HEK293 (cell line): ENCODE data around the gene PCBP1.
"Not testable (repeated sequence)": the region's sequence is repeated elsewhere in the genome, so short reads cannot be mapped to it uniquely, and the experiment has no call there.

Experiments
- CTCF ChIA-PET: fragments of 350-600 bp; formaldehyde crosslinking; extraction: SDS; loops from one replicate; lab custom pipeline; 2021; ENCODE audit warnings: antibody characterized with exemption; lab: Yijun Ruan, JAX
- POLR2A ChIA-PET: fragments of 300-600 bp; formaldehyde crosslinking; extraction: SDS; loops from one replicate; lab custom pipeline; 2020; ENCODE audit warnings: antibody characterized with exemption, inconsistent platforms; lab: Yijun Ruan, JAX
- H3K27ac ChIP-seq: fragments of 200-500 bp; sonication (Bioruptor generic); 2 replicates; pipeline ENCODE4 v1.5.1; 2014; ENCODE audit warnings: low read depth, low read length, control low read depth, inconsistent platforms; ENCODE audit errors: extremely low read depth
- H3K36me3 ChIP-seq, 2 experiments: fragments of 200-500 bp in 1 of 2; sonication (Bioruptor generic) in 1 of 2; 1 replicate in 1 of 2; 2 replicates in 1 of 2; pipeline ENCODE4 v1.5.1; 2014 to 2017; ENCODE audit warnings: inconsistent platforms in 2 of 2, low read length in 2 of 2; ENCODE audit not compliant: control insufficient read depth in 2 of 2, insufficient read depth in 1 of 2
- H3K4me1 ChIP-seq: fragments of 200-500 bp; sonication (Bioruptor generic); 2 replicates; pipeline ENCODE4 v1.5.1; 2014; ENCODE audit warnings: mild to moderate bottlenecking, low read length, inconsistent platforms; ENCODE audit not compliant: control insufficient read depth, insufficient read depth
- H3K4me3 ChIP-seq: 2 replicates; pipeline ENCODE4 v1.5.1; 2011; ENCODE audit warnings: low read depth, mild to moderate bottlenecking, control low read depth, low read length, moderate library complexity
- H3K9me3 ChIP-seq: fragments of 200-500 bp; sonication (Bioruptor generic); 2 replicates; pipeline ENCODE4 v1.5.1; 2014; ENCODE audit warnings: low read depth, low read length, inconsistent platforms; ENCODE audit not compliant: control insufficient read depth, insufficient read depth
- GLI4 ChIP-seq: fragments of 450-650 bp; formaldehyde crosslinking; IDR thresholded peaks from 2 replicates; pipeline ENCODE4 v1.5.1; 2016; ENCODE audit warnings: missing biosample characterization, missing genetic modification characterization
- OVOL3 ChIP-seq: fragments of 450-650 bp; formaldehyde crosslinking; IDR thresholded peaks from 2 replicates; pipeline ENCODE4 v1.5.1; 2016; ENCODE audit warnings: missing biosample characterization, missing genetic modification characterization
- PRDM10 ChIP-seq: fragments of 450-650 bp; formaldehyde crosslinking; IDR thresholded peaks from 2 replicates; pipeline ENCODE4 v1.5.1; 2016; ENCODE audit warnings: missing biosample characterization, missing genetic modification characterization
- SCRT2 ChIP-seq: fragments of 450-650 bp; formaldehyde crosslinking; IDR thresholded peaks from 2 replicates; pipeline ENCODE4 v1.5.1; 2016; ENCODE audit warnings: missing biosample characterization, missing genetic modification characterization
- ZBTB17 ChIP-seq: fragments of 450-650 bp; formaldehyde crosslinking; IDR thresholded peaks from 2 replicates; pipeline ENCODE4 v1.5.1; 2016; ENCODE audit warnings: missing biosample characterization, missing genetic modification characterization
- ZNF202 ChIP-seq: fragments of 450-650 bp; formaldehyde crosslinking; IDR thresholded peaks from 2 replicates; pipeline ENCODE4 v1.5.1; 2016; ENCODE audit warnings: missing biosample characterization, missing genetic modification characterization, borderline replicate concordance
- ZNF311 ChIP-seq: fragments of 450-650 bp; formaldehyde crosslinking; IDR thresholded peaks from 2 replicates; pipeline ENCODE4 v1.5.1; 2017; ENCODE audit warnings: missing biosample characterization, missing genetic modification characterization, borderline replicate concordance
- ZNF394 ChIP-seq: fragments of 450-650 bp; formaldehyde crosslinking; IDR thresholded peaks from 2 replicates; pipeline ENCODE4 v1.5.1; 2016; ENCODE audit warnings: missing biosample characterization, missing genetic modification characterization, mild to moderate bottlenecking, moderate library complexity, borderline replicate concordance
- ZNF488 ChIP-seq: fragments of 450-650 bp; formaldehyde crosslinking; IDR thresholded peaks from 2 replicates; pipeline ENCODE4 v1.5.1; 2016; ENCODE audit warnings: missing biosample characterization, missing genetic modification characterization
- ZNF664 ChIP-seq: fragments of 450-650 bp; formaldehyde crosslinking; IDR thresholded peaks from 2 replicates; pipeline ENCODE4 v1.5.1; 2016; ENCODE audit warnings: missing biosample characterization, missing genetic modification characterization
- ZNF76 ChIP-seq: fragments of 450-650 bp; formaldehyde crosslinking; IDR thresholded peaks from 2 replicates; pipeline ENCODE4; 2016; ENCODE audit warnings: low read depth, missing biosample characterization, missing genetic modification characterization, borderline replicate concordance

The PCBP1 gene

GRCh38 chr2:70091816-70092215 lies 4.5 kb downstream of the PCBP1 start:
- CTCF ChIA-PET: no interaction called here
- TF ChIP-seq PRDM10 (tag by site-specific recombination) (peak; percentile 0; the same call in 1 of the 2 replicates), ZNF664 (tag by site-specific recombination) (peak; percentile 94), GLI4 (tag by site-specific recombination) (peak; percentile 82; the same call in 1 of the 2 replicates), OVOL3 (no peak)
- H3K27ac ChIP-seq: no peak overlapping the region

GRCh38 chr2:70092576-70093243 lies 5.4 kb downstream of the PCBP1 start:
- not testable (repeated sequence) for H3K9me3 ChIP-seq, H3K4me3 ChIP-seq, H3K27ac ChIP-seq, H3K4me1 ChIP-seq
- POLR2A ChIA-PET: interaction anchor here (1.0 to 2.4 kb wide), 3 partner anchors 12 to 178 kb away, joined by 3 to 11 read pairs (median 8); partner anchors contain the start of gene MXD1
- peak; percentile 17; the same call in 1 of the 2 replicates for TF ChIP-seq ZNF394 (tag by site-specific recombination)
- H3K36me3 ChIP-seq: peaks cover 5 to 23% of the 10 kb centered on the region in 2 experiments; a peak in 2 of 3 replicates
- CTCF ChIA-PET: interaction anchor here (0.7 kb wide), 1 partner anchor 20 kb away, joined by 3 read pairs; no protein-coding TSS in a partner anchor

More at GRCh38 chr2:70091816-70092215, 4.5 kb downstream of the PCBP1 start:
- POLR2A ChIA-PET: interaction anchor here (0.6 to 2.4 kb wide), 4 partner anchors 13 to 177 kb away, joined by 3 to 11 read pairs (median 6); partner anchors contain the start of gene MXD1
- Histone ChIP-seq H3K36me3 (peaks cover 5 to 24% of the 10 kb centered on the region in 2 experiments; a peak in 2 of 3 replicates), H3K9me3 (no peaks in the 10 kb centered on the region), H3K4me3 (no peak overlapping the region), H3K4me1 (0 out of 2 replicates have a peak, but pooled peaks cover 2% of the 10 kb centered on the region)

- 0 out of 2 replicates have a peak, but pooled peaks cover 2% of the 10 kb centered on the region for H3K4me1 ChIP-seq
- no peak overlapping the region for H3K27ac ChIP-seq
- TF ChIP-seq ZNF311 (tag by site-specific recombination) (no peak), ZNF76 (tag by site-specific recombination) (no peak), SCRT2 (tag by site-specific recombination) (peak; percentile 89)
- no peaks in the 10 kb centered on the region for H3K9me3 ChIP-seq
- H3K4me3 ChIP-seq: no peak overlapping the region
- ChIA-PET CTCF (interaction anchor here (0.6 to 1.1 kb wide), 3 partner anchors 9 to 17 kb away, joined by 3 to 4 read pairs (median 4); no protein-coding TSS in a partner anchor), POLR2A (no interaction called here)
- peaks cover 0 to 6% of the 10 kb centered on the region in 2 experiments; a peak in 1 of 3 replicates for H3K36me3 ChIP-seq
Measured at GRCh38 chr2:70094171-70094977, 7.1 kb downstream of the PCBP1 start.

- Histone ChIP-seq H3K4me1 (no peaks in the 10 kb centered on the region), H3K36me3 (peaks cover 0 to under 1% of the 10 kb centered on the region in 2 experiments; a peak in 1 of 3 replicates), H3K27ac (no peak overlapping the region), H3K4me3 (no peak overlapping the region), H3K9me3 (no peaks in the 10 kb centered on the region)
- CTCF ChIA-PET: interaction anchor here (0.6 to 1.1 kb wide), 2 partner anchors 9 to 16 kb away, joined by 4 read pairs; no protein-coding TSS in a partner anchor
- POLR2A ChIA-PET: no interaction called here
- no peak for TF ChIP-seq ZNF202 (tag by site-specific recombination)
- TF ChIP-seq ZNF488: no peak
- TF ChIP-seq ZBTB17: peak; percentile 92
Measured at GRCh38 chr2:70094978-70095719, 7.9 kb downstream of the PCBP1 start.
